ENCODE data around the gene ZNF496.

ZNF496 gene

GRCh38 chr1:247326411-247327130 is 5.1 kb downstream of the ZNF496 start:
- TF ChIP-seq, protein P1, sequence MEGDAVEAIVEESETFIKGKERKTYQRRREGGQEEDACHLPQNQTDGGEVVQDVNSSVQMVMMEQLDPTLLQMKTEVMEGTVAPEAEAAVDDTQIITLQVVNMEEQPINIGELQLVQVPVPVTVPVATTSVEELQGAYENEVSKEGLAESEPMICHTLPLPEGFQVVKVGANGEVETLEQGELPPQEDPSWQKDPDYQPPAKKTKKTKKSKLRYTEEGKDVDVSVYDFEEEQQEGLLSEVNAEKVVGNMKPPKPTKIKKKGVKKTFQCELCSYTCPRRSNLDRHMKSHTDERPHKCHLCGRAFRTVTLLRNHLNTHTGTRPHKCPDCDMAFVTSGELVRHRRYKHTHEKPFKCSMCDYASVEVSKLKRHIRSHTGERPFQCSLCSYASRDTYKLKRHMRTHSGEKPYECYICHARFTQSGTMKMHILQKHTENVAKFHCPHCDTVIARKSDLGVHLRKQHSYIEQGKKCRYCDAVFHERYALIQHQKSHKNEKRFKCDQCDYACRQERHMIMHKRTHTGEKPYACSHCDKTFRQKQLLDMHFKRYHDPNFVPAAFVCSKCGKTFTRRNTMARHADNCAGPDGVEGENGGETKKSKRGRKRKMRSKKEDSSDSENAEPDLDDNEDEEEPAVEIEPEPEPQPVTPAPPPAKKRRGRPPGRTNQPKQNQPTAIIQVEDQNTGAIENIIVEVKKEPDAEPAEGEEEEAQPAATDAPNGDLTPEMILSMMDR (conservative IDR thresholded peaks at IDR 0.05; ENCODE audit: low read length), result no peak
- DNase-seq (ENCODE audit: low read depth), result no peak
- no peak overlapping the region for H3K4me3 ChIP-seq (ENCODE audit: low read length)

DNA sequence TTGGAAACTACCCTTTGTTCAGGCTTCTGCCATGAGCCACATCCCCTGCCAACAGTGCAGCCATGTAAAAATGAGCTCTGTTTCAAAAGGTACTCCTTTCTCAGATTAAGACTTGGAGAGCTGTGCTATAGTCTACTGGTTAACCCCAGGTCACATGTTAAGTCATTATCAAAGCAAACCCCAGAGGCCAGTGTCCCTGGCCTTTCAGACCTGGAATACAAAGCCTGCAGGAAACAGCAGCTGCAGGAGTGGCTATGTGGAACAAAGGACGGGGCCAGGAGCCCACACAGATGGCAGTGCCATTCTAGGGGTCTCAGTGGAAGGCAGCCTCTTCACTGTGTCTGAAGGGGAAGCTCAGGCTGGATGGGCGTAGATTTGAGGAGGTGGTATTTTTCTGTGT is 6.7 kb downstream of the ZNF496 start:
- DNase-seq (ENCODE audit: low read depth), result no peak
- TF ChIP-seq, protein P1 (conservative IDR thresholded peaks at IDR 0.05; ENCODE audit: low read length), result no peak
- H3K4me3 ChIP-seq (ENCODE audit: low read length), result no peak overlapping the region

DNA sequence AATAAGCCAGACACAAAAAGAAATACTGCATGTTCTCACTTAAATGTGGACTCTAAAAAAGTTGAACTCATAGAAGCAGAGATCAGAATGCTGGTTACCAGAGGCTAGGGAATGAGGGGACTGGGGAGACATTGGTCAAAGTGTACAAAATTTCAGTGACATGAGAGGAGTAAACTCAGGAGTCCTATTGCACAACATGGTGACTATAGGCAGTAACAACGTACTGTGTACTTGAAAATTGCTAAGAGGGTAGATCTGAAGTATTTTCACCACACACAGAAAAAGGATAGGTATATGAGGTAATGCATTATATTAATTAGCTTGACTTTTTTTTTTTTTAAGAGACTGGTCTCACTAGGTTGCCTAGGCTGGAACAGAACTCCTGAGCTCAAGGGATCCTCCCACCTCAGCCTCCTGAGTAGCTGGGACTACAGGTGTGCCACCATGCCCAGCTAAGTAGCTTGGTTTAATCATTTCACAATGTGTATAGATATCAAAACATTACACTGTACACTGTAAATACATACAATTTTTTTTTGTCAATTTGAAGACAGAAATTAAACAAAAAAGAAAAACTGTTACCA is 7.4 kb downstream of the ZNF496 start:
- DNase-seq (ENCODE audit: low read depth), result no peak
- TF ChIP-seq, protein P1 (conservative IDR thresholded peaks at IDR 0.05; ENCODE audit: low read length), result no peak
- H3K4me3 ChIP-seq (ENCODE audit: low read length), result no peak overlapping the region

DNA sequence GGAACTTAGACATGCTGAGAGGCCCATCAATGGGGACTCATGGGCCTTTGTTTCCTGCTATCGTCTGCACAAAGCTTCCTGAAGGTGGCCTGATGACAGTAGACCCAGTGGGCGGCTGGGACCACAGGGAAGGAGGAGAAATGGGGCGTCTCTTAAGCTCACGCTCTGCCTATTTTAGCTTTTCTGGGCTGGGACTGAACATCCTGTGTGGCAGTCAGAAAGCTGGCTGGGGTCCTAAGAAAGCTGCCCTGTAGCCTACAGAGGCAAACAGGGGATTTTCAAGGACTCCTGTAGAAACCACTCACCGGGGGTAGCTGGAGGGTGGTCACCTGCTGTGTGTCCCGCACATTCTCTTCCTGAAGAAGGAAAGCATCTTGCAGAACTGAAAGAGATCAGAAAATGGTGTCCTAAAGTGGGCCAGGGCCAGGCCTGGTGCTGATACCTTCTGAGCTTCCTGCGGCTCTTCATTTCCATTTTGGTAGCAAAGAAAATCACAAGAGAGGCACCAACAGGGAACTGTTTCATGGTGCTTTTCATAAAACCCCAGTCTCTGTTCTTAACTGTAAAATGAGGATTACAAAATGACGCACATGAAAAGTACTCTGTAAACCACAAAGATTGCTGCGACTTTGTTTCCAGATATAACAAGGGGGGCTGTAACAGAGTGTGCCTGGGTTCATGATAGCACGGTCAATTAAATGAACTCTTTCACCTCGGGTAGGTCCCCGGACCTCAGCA is 8.6 kb downstream of the ZNF496 start:
- DNase-seq (ENCODE audit: low read depth), result no peak
- TF ChIP-seq, protein P1 (conservative IDR thresholded peaks at IDR 0.05; ENCODE audit: low read length), result no peak
- H3K4me3 ChIP-seq (ENCODE audit: low read length), result no peak overlapping the region

DNA sequence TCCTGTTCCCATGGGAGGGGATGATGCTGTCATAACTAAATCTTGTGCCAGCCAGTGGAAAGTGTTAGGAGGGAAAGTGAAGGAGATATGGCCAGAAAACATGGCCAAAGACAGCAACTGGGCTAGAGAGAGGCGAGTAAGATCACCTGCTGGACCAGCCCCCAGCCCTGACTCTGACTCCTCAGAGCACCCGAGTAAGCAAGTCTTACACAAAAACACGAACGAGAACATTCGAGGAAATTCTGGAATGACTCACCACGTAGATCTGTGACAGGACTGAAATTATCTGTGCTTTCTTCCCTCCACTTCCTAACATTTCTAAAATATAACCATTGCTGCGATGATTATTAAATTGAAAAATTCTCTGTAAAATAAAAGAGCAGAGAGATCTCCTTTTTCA is 9.2 kb downstream of the ZNF496 start:
- no peak overlapping the region for H3K4me3 ChIP-seq (ENCODE audit: low read length)
- TF ChIP-seq, protein P1 (conservative IDR thresholded peaks at IDR 0.05; ENCODE audit: low read length), result no peak
- no peak for DNase-seq (ENCODE audit: low read depth)

- no peak for DNase-seq (ENCODE audit: low read depth)
- no peak overlapping the region for H3K4me3 ChIP-seq (ENCODE audit: low read length)
- TF ChIP-seq, protein P1 (conservative IDR thresholded peaks at IDR 0.05; ENCODE audit: low read length), result no peak
Measured at GRCh38 chr1:247317702-247318101, 14.0 kb downstream of the ZNF496 start.
